Epithelial cell of prostate (primary cell): ENCODE results near the gene MBP.
A peak's percentile ranks its signal among the peaks of the same experiment; 100 is the strongest.

Experiments
- DNase-seq: peaks from one replicate; pipeline ENCODE4 v3.0.0-alpha.2; 2011; ENCODE audit warnings: low read depth, low spot score
- H3K27ac ChIP-seq: fragments of 450-650 bp; 2 replicates; pipeline ENCODE4 v1.5.1; 2017; ENCODE audit warnings: mild to moderate bottlenecking

The MBP gene

DNA sequence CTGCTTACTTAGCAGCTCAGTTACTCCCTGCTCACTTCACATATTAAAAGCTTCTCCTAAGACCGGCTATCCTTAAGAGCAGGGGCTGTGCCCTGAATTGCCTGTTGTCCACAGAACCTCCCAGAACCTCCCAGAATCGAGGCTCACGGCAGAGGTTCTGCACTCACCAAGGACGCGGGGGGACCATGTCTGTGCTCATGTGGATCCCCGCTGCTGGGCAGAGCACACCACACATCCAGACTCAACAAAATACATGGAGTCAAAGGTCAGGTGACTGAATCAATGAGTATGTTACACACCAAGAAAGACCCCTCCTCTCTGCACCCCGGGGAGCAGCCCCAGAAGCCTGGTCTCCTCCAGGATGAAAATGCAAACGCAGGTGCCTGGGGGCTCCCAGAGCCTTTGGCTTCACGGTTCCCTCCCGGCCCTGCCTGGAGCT is 149.0 kb downstream of the MBP start:
- no peak overlapping the region for H3K27ac ChIP-seq
- no peak for DNase-seq

- DNase-seq: peak; percentile 81
- H3K27ac ChIP-seq: no peak overlapping the region
These were observed 149.6 kb downstream of the MBP start for GRCh38 chr18:76982841-76983583.

- no peak overlapping the region for H3K27ac ChIP-seq
- DNase-seq: no peak
These were observed 150.5 kb downstream of the MBP start for GRCh38 chr18:76982038-76982437.

DNA sequence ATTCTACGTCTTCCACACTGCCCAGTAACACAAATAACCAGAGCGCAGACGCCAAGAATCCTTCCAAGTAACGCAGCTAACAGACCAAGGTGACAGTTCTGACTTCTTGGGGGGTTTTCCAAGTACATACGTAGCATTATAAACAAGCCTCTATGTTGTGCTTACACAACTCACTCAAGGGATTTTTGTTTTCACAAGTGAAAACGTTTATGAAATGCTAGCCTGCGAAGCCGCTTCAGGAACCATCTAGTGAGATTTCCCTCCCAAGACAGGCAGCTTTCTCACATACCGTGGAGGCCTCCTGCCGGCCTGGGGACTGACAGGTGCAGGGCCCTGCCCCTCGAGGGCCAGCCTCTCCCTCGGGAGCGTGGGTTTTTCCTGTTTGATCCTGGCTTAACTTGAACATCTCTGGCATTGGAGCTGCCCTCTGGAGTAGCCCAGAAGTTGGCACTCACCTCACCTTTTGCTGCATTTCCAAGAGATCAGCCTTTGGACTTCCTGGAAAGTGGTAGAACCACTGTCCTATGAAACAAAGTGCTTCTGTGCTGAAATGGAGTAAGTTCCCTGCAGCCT is 151.1 kb downstream of the MBP start:
- no peak for DNase-seq
- H3K27ac ChIP-seq: no peak overlapping the region

DNA sequence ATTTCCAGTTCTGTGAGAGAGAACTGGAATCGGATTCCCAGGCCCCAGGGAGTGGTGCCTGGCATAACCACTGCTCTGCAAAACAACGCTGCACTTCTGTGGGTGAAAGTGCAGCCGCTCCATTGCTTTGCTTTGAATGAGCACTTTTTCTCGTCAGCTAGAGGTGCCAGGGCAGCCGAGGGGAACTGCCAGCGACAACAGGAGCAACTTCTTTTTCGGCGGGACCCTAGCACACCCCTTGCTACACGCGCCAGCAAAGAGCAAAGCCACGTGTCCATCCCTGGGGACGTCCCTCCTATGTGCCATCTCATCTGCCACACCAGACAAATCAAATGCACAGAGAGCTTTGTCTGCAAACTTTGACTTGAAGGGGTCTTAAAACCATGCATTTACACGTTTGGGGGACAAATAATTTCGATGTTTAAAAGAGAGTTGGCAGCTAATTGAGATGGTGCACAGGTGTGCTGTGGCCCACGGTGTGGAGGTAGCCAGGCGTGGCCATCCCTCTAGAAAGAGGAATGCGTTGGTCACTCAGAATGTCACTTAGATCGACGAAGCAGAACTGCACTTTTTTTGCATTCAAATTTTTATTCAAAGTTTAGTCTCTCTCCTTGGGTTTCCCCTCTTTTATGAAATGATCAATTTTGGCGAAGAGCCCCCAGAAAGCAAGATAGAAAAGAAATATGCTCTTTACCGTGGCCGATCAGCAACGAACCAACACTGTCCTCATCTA is 151.8 kb downstream of the MBP start:
- DNase-seq: no peak
- H3K27ac ChIP-seq: no peak overlapping the region

DNA sequence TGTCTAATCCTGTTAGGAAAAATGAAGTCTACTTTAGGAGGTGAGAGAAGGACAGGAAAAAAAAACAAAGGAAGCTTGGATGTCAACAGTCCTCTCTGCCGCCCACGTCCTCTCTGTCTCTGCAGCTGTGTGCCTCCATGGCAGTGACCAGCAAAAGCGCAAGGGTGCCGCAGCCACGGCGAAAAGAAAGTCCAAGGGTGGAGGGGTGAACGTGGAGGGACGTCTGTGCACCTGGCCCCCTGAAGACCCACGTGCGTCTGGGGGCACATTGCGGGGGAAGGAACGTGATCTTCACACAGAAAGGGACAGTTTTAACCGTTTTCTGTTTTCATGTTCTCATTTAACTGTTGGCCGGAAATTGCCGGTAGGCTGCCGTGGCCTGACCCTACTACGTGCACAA is 152.7 kb downstream of the MBP start:
- no peak for DNase-seq
- no peak overlapping the region for H3K27ac ChIP-seq

DNA sequence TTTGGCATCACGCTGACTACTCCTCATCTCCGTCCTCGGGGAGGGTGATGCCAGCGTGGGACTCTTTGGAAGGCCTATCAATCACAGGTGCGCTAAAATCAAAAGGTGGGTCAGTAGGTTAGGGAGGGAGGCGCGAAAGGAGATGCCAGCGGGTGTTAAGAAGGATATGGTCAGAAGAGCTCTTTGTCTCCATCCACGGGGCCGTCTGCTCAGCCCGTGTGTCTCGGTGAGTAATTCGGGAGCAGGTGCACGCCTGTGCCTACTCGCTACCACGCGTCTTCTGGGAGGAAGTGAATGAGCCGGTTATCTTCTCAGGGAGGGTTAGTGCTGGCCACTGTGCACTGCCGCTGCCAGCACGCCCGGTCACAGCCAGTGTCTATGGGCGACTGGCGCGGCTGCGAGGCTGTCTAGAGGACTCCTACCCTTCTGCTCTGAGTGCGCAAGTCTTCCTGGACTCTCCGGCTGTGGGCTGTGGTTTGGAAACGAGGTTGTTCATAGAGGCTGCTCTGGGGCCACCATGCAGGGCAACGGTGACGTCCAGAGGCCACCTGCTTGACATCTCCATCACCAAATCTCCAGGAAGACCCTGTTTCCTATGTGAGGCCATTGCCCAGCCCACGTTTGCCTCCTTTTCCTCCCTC is 153.4 kb downstream of the MBP start:
- DNase-seq: no peak
- no peak overlapping the region for H3K27ac ChIP-seq

GRCh38 chr18:76978616-76979015 is 154.0 kb downstream of the MBP start:
- no peak for DNase-seq

DNA sequence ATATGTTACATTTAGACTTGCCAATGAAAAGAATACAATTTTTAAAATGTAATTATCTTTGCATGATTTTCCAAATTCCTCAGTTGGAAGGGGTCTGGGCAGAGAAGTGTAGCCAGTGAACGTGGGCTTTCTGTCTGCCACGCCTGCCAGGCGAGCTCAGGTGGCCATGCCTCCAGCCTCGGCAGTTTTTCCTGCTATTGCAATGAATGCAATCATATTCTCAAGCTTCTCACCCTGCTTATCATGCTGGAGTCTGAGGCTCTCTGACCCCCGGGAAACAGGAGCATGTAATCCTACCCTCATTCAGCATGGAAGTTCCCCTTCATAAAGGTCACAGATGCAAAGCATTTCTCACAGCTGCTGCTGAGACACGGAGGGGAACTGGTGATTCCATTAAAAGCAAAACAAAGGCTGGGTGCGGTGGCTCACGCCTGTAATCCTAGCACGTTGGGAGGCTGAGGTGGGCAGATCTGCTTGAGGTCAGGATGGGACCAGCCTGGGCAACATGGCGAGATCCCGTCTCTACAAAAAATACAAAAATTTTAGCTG is 154.8 kb downstream of the MBP start:
- no peak for DNase-seq
- no peak overlapping the region for H3K27ac ChIP-seq

More at GRCh38 chr18:76978616-76979015, 154.0 kb downstream of the MBP start:
- H3K27ac ChIP-seq: no peak overlapping the region

- no peak overlapping the region for H3K27ac ChIP-seq
- no peak for DNase-seq
These were observed 155.4 kb downstream of the MBP start for GRCh38 chr18:76977108-76977621.

- no peak overlapping the region for H3K27ac ChIP-seq
- DNase-seq: no peak
These were observed 156.9 kb downstream of the MBP start for GRCh38 chr18:76975577-76976110.

DNA sequence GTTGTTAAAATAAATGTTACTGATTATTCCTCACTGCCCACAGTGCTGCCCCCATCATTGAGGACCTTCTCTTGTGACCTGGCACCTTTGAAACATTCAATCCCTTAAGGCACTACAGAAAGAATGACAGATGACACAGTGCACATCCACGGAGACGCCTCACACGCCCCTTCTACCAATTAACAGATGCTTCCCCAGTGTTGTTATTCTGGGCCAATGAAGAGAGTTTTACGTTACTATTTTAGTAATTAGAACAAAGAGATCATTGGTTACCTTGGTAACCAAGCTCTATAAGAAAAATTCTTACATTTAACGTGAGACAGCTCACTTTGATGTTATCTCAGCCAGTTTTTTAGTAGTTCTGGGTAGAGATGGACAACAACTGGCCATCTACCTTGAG is 158.2 kb downstream of the MBP start:
- DNase-seq: no peak

GRCh38 chr18:76973520-76974266 is 158.9 kb downstream of the MBP start:
- DNase-seq: no peak
- H3K27ac ChIP-seq: no peak overlapping the region

More for the DNA sequence above, 158.2 kb downstream of the MBP start:
- no peak overlapping the region for H3K27ac ChIP-seq

GRCh38 chr18:76972846-76973519 is 159.6 kb downstream of the MBP start:
- no peak for DNase-seq

DNA sequence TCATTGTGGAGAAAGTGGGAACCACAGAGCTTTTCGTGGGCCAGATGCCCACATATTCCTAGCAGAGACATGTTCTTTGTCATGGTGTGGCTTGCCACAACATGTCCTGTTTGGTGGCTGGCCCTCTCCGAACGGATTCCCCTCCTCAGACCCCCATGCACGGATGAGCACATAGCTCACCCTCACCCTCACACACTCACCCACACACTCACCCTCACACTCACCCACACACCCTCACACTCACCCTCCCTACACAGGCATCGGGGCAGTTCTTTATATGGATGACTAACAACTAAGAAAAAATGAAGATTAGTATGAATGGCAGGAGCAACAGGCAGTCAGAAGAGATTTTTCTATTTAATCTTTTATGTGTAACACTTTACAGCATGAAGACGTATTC is 160.3 kb downstream of the MBP start:
- DNase-seq: peak; percentile 3

More at GRCh38 chr18:76972846-76973519, 159.6 kb downstream of the MBP start:
- no peak overlapping the region for H3K27ac ChIP-seq

GRCh38 chr18:76970770-76971559 is 161.6 kb downstream of the MBP start:
- DNase-seq: no peak
- H3K27ac ChIP-seq: no peak overlapping the region

More for the DNA sequence above, 160.3 kb downstream of the MBP start:
- no peak overlapping the region for H3K27ac ChIP-seq

DNA sequence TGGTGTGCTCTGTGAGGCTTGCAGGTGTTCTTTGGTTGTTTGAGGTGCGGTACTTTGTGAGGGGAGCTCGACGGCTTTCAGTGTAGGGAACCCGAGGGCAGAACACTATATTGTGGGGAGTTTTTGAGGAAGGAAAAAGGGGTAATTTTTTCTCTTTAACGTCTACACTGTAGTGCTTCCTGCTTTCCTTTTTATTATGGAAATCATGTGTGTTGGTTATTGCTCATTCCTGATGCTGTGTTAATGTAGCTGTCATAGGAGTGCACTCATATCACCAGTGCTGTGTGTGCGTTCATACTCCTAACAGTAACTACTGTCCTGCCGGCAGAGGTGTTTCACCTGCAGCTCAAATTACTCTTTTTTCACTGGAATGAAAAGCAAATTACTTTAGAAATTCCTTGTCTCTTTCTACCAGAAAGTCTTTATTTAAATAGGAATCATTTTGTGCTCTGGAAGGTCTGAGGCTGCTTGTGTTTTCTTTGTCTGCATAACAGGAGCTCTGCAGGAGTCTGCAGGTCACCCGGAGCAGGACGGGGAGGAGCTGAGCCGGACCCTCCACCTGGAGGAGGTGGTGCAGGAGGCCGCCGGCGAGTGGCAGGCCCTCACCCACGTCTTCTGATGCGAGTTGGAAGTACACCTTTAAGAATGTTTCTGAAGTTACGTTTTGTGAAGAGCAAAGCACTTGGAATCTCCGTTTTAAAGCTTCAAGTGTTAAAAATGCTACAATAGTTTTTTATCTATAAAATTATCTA is 164.7 kb downstream of the MBP start:
- no peak for DNase-seq
- H3K27ac ChIP-seq: no peak overlapping the region
